NB4 (cell line): ENCODE data around the gene TCF12.

Source experiments
- CTCF ChIP-seq: IDR thresholded peaks from one replicate; pipeline ENCODE4 v1.5.1; 2012; ENCODE audit warnings: low read depth, low read length
- MAX ChIP-seq: IDR thresholded peaks from 2 replicates; pipeline ENCODE4 v1.6.1; 2011; ENCODE audit warnings: low read depth, low read length
- MYC ChIP-seq: IDR thresholded peaks from 2 replicates; pipeline ENCODE4 v1.6.1; 2011; ENCODE audit warnings: low read depth, low read length
- POLR2A ChIP-seq: IDR thresholded peaks from 2 replicates; pipeline ENCODE4 v1.6.1; 2011; ENCODE audit warnings: mild to moderate bottlenecking; ENCODE audit not compliant: insufficient read length; ENCODE audit errors: extremely low read depth

- TF ChIP-seq CTCF (no peak), MAX (no peak), POLR2A (no peak), MYC (no peak)
Observed at GRCh38 chr15:57169643-57170042, 251.2 kb downstream of the TCF12 start.
